Endothelial cell of umbilical vein (primary cell): Measurements from ENCODE around the gene DCUN1D2. TPM values are rescaled to one million over a fixed set of nuclear protein-coding genes. Genes with fewer than 3 reads are reported as not detected.

Experiments
- BruUV-seq: library from RNA; stranded (reverse); fragments of 400-500 nt; replicated peaks from 2 replicates; lab custom pipeline; 2021; lab: Mats Ljungman, UMichigan
- CTCF ChIA-PET: fragments of 300-600, 350-600 bp; sonication (Branson Sonifier 250); formaldehyde crosslinking; loops from one replicate; lab custom pipeline; 2021; ENCODE audit warnings: antibody characterized with exemption, inconsistent platforms; lab: Charles Lee
- POLR2A ChIA-PET: fragments of 300-600, 350-600 bp; sonication (Branson Sonifier 250); formaldehyde crosslinking; loops from one replicate; lab custom pipeline; 2021; ENCODE audit warnings: antibody characterized with exemption, inconsistent platforms; lab: Charles Lee
- DNase-seq: peaks from one replicate; pipeline ENCODE4 v3.0.0-alpha.2; 2011; ENCODE audit warnings: low read depth, low spot score
- FAIRE-seq: peaks from 2 replicates; lab custom pipeline; 2011; peaks lifted over from hg19 to GRCh38; lab: Jason Lieb, UNC
- H2AFZ ChIP-seq: 2 replicates; pipeline ENCODE4 v1.6.0; 2012; ENCODE audit warnings: low read depth, low read length, control low read depth, inconsistent platforms
- H3K27ac ChIP-seq: 2 replicates; pipeline ENCODE4 v1.5.1; 2011; ENCODE audit warnings: low read depth, mild to moderate bottlenecking, control low read depth, low read length, moderate library complexity; ENCODE audit not compliant: insufficient read depth
- H3K27me3 ChIP-seq, 2 experiments: 2 replicates each; pipeline versions ENCODE4 v1.6.0 to v1.6.1; 2011; ENCODE audit warnings: low read length in 2 of 2, mixed read lengths in 1 of 2; ENCODE audit not compliant: control insufficient read depth in 2 of 2, insufficient read depth in 2 of 2
- H3K36me3 ChIP-seq, 2 experiments: 2 replicates in 1 of 2; 3 replicates in 1 of 2; pipeline ENCODE4 v1.5.1; 2011; ENCODE audit warnings: low read length in 2 of 2, mild to moderate bottlenecking in 1 of 2, moderate library complexity in 1 of 2; ENCODE audit not compliant: control insufficient read depth in 2 of 2, insufficient read depth in 2 of 2; ENCODE audit errors: extremely low read depth in 1 of 2
- H3K4me1 ChIP-seq: 3 replicates; pipeline ENCODE4 v1.5.1; 2011; ENCODE audit warnings: mild to moderate bottlenecking, low read length; ENCODE audit not compliant: control insufficient read depth, insufficient read depth; ENCODE audit errors: extremely low read depth
- H3K4me2 ChIP-seq: 2 replicates; pipeline ENCODE4 v1.6.1; 2011; ENCODE audit warnings: low read length, control low read depth, mixed read lengths; ENCODE audit not compliant: insufficient read depth
- H3K4me3 ChIP-seq, 3 experiments: fragments of 200-600 bp in 1 of 3; sonication (generic), shearing (Covaris generic) in 1 of 3; replicated peaks in 1 of 3; 2 replicates each; pipeline ENCODE4 v1.5.1; 2011 to 2016; ENCODE audit warnings: control low read depth in 3 of 3, low read length in 3 of 3, mild to moderate bottlenecking in 2 of 3, inconsistent platforms in 1 of 3, low read depth in 1 of 3, moderate library complexity in 1 of 3; ENCODE audit not compliant: insufficient read depth in 1 of 3
- H3K79me2 ChIP-seq: 2 replicates; pipeline ENCODE4 v1.6.0; 2012; ENCODE audit warnings: low read length, inconsistent platforms; ENCODE audit not compliant: control insufficient read depth, insufficient read depth
- H3K9ac ChIP-seq: replicated peaks from 2 replicates; pipeline ENCODE3; 2011; ENCODE audit warnings: low read length, control low read depth; ENCODE audit not compliant: insufficient read depth; ENCODE audit errors: extremely low read depth
- H3K9me1 ChIP-seq: replicated peaks from 3 replicates; pipeline ENCODE4 v1.6.0; 2011; ENCODE audit warnings: mild to moderate bottlenecking, low read length; ENCODE audit not compliant: control insufficient read depth, insufficient read depth; ENCODE audit errors: extremely low read depth
- H3K9me3 ChIP-seq: replicated peaks from 2 replicates; pipeline ENCODE4 v1.5.1; 2012; ENCODE audit warnings: low read length, inconsistent platforms; ENCODE audit not compliant: control insufficient read depth, insufficient read depth
- H4K20me1 ChIP-seq: replicated peaks from 2 replicates; pipeline ENCODE3; 2011; ENCODE audit warnings: mild to moderate bottlenecking, low read length; ENCODE audit not compliant: control insufficient read depth, insufficient read depth; ENCODE audit errors: extremely low read depth
- FOS ChIP-seq: IDR thresholded peaks from 2 replicates; pipeline ENCODE4 v1.6.1; 2011; ENCODE audit warnings: mild to moderate bottlenecking, low read length, moderate library complexity, borderline replicate concordance; ENCODE audit not compliant: insufficient read depth
- GATA2 ChIP-seq: IDR thresholded peaks from 2 replicates; pipeline ENCODE4 v1.7.0; 2011; ENCODE audit warnings: low read depth, mild to moderate bottlenecking, moderate library complexity, mixed read lengths, low read length; ENCODE audit not compliant: insufficient read length, insufficient read depth
- JUN ChIP-seq: IDR thresholded peaks from 2 replicates; pipeline ENCODE4 v1.6.1; 2011; ENCODE audit warnings: borderline replicate concordance, low read depth; ENCODE audit not compliant: insufficient read length, insufficient read depth
- POLR2A ChIP-seq: IDR thresholded peaks from 2 replicates; pipeline ENCODE4 v1.6.1; 2012; ENCODE audit warnings: low read depth, mild to moderate bottlenecking, control low read depth, low read length
- POLR2AphosphoS5 ChIP-seq: IDR thresholded peaks from 2 replicates; pipeline ENCODE4 v1.6.1; 2012; ENCODE audit warnings: low read depth, mild to moderate bottlenecking, control low read depth, low read length, moderate library complexity; ENCODE audit not compliant: insufficient read depth
- dilution Hi-C: fragments of 300-500 bp; cut with MboI; formaldehyde crosslinking; loops from one replicate; pipeline ENCODE4 v1.15.0; 2019; ENCODE audit warnings: low sequenced_read_pairs; ENCODE audit not compliant: extremely low pct_ligation_motif_present
- intact Hi-C: fragments of 100-400 bp; cut with micrococcal nuclease; formaldehyde crosslinking; loops from one replicate; pipeline ENCODE4 v1.10.0; 2022
- polyA plus RNA-seq, 4 experiments: library from polyadenylated mRNA; depleted of rRNA in 3 of 4; stranded (reverse) in 3 of 4; unstranded in 1 of 4; fragments of >200 nt; gene quantifications; 2 replicates each; pipeline versions ENCODE4 v1.2.1 to v1.2.3, GENCODE V29; 2011 to 2012; ENCODE audit warnings: missing spikeins in 1 of 4
- total RNA-seq: library from RNA; stranded (reverse); gene quantifications from 2 replicates; pipeline ENCODE4 v1.2.3, GENCODE V29; 2021
- TF ChIP-seq, protein P1 (sequence below): IDR thresholded peaks from 2 replicates; pipeline ENCODE4 v1.6.1; 2011; ENCODE audit not compliant: insufficient read depth, insufficient read length
- TF ChIP-seq, protein P2 (sequence below), 2 donors: IDR thresholded peaks; 1 replicate in 1 of 2; 2 replicates in 1 of 2; pipeline ENCODE4 v1.5.1; 2011; ENCODE audit warnings: low read length in 2 of 2, mild to moderate bottlenecking in 2 of 2, moderate library complexity in 2 of 2, control low read depth in 1 of 2, inconsistent platforms in 1 of 2, low read depth in 1 of 2; ENCODE audit not compliant: insufficient read depth in 1 of 2; ENCODE audit errors: extremely low read depth in 1 of 2

DCUN1D2 gene
- total and polyA plus RNA-seq, 2 donors (not counting 3 experiments of a cell fraction or from before 2014, with no cell fraction given) = 10.5 to 24.9 TPM

- H3K27ac ChIP-seq = no peak overlapping the region
- no peaks in the 10 kb centered on the region for H3K36me3 ChIP-seq
- H3K27me3 ChIP-seq = no peaks in the 10 kb centered on the region
- dilution Hi-C loops (no loop called here), intact Hi-C loops (no loop called here)
- no peak for FAIRE-seq
- H3K4me2 ChIP-seq = no peak overlapping the region
- no peak overlapping the region for H3K4me3 ChIP-seq
- H3K79me2 ChIP-seq = no peaks in the 10 kb centered on the region
- BruUV-seq = no TSS peak
- no peak overlapping the region for H2AFZ ChIP-seq
- CTCF ChIA-PET = no interaction called here
- TF ChIP-seq, protein P1, sequence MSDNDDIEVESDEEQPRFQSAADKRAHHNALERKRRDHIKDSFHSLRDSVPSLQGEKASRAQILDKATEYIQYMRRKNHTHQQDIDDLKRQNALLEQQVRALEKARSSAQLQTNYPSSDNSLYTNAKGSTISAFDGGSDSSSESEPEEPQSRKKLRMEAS = no peak
- TF ChIP-seq, protein P2, sequence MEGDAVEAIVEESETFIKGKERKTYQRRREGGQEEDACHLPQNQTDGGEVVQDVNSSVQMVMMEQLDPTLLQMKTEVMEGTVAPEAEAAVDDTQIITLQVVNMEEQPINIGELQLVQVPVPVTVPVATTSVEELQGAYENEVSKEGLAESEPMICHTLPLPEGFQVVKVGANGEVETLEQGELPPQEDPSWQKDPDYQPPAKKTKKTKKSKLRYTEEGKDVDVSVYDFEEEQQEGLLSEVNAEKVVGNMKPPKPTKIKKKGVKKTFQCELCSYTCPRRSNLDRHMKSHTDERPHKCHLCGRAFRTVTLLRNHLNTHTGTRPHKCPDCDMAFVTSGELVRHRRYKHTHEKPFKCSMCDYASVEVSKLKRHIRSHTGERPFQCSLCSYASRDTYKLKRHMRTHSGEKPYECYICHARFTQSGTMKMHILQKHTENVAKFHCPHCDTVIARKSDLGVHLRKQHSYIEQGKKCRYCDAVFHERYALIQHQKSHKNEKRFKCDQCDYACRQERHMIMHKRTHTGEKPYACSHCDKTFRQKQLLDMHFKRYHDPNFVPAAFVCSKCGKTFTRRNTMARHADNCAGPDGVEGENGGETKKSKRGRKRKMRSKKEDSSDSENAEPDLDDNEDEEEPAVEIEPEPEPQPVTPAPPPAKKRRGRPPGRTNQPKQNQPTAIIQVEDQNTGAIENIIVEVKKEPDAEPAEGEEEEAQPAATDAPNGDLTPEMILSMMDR (IDR thresholded peaks at IDR 0.05; ENCODE audit: extremely low read depth in 1 of 2, insufficient read depth in 1 of 2, low read depth in 1 of 2, low read length in 2 of 2) = no peak
- no peak for TF ChIP-seq POLR2AphosphoS5
- no peak for TF ChIP-seq POLR2A
- TF ChIP-seq FOS = no peak
- no peak for TF ChIP-seq JUN
- TF ChIP-seq GATA2 = no peak
- H3K4me1 ChIP-seq = no peaks in the 10 kb centered on the region
- H4K20me1 ChIP-seq = no peaks in the 10 kb centered on the region
- POLR2A ChIA-PET = no interaction called here
- H3K9me1 ChIP-seq = no peaks in the 10 kb centered on the region
- no peak overlapping the region for H3K9ac ChIP-seq
- no peaks in the 10 kb centered on the region for H3K9me3 ChIP-seq
- DNase-seq = no peak
Observed at GRCh38 chr13:113419531-113420193, 70.8 kb downstream of the DCUN1D2 start.
